GM18507 (cell line): ENCODE measurements around the gene LCOR.

Source experiments
- DNase-seq: peaks from one replicate; pipeline ENCODE4 v3.0.0; 2011; ENCODE audit warnings: low read depth; ENCODE audit not compliant: insufficient read length; ENCODE audit errors: extremely low spot score
- FAIRE-seq: peaks from 2 replicates; lab custom pipeline; 2011; peaks lifted over from hg19 to GRCh38; lab: Jason Lieb, UNC

The LCOR gene

GRCh38 chr10:97039538-97040247 lies 207.6 kb downstream of the LCOR start:
- no peak for FAIRE-seq
- DNase-seq = no peak

- DNase-seq (no peak), FAIRE-seq (no peak)
Measured at GRCh38 chr10:97040248-97040584, 208.1 kb downstream of the LCOR start.

DNA sequence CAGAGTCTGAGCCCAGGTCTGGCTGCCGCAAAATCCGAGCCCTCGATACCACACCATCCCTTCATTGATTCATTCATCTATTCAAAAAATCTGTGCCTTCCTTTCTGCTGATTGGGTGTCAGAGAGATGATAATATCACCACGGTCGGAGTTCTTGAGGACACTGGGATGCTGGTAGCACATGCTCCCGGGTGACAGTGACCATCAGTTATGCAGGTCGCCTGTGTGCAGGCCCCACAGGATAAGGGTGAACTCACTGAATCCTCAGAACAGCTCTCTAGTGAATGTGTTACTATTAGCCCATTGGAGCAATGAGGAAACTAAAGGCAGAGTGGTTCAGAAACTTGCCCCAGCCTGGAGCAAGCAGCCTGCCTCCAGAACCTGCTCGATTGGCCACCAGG lies 208.6 kb downstream of the LCOR start:
- DNase-seq (no peak), FAIRE-seq (no peak)

DNA sequence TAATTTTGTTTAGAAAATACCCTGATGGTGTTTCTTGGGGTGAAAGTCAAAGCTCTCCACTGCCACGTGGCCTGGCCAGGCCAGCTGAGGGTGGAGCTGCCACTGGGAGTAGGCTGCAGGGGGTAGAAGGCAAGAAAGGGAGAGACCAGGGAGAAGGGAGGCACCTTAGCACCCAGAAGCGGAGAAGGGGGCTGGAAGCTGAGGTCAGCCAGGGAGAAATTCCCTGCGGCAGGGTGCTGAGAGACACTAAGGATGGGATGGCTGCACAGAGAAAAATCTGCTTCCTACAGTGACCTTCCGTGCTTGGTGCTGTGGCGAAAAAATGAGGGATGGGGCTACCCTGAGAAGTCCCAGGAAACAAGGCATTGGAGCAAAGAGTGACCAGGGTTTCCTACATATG lies 210.0 kb downstream of the LCOR start:
- DNase-seq = no peak
- FAIRE-seq = no peak

GRCh38 chr10:97042716-97043562 lies 210.8 kb downstream of the LCOR start:
- no peak for FAIRE-seq
- DNase-seq = no peak

DNA sequence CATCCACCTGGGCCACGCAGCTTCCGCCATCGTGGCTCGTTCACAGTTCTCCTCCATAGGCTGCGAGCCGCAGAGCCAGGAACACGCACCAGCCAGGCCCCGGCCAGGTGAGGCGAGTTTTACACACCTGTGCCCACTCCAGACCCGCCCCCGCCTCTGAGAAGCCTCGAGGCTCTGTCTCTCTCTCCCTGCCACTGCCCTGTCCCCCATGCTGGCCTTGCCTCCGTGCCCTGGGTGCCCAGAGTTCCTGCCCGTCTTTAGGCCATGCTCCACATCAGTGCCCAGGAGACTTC lies 211.4 kb downstream of the LCOR start:
- DNase-seq (no peak), FAIRE-seq (no peak)
